ENCODE data around the gene SKI. TPM values are rescaled to one million over a fixed set of nuclear protein-coding genes. Genes with fewer than 3 reads are reported as not detected.

Gene SKI
- total and polyA plus RNA-seq, 9 of the 15 experiments (the other 6 are each of a cell fraction or from before 2014, with no cell fraction given), result 0.10 to 60.5 (median 4.6) TPM

DNA sequence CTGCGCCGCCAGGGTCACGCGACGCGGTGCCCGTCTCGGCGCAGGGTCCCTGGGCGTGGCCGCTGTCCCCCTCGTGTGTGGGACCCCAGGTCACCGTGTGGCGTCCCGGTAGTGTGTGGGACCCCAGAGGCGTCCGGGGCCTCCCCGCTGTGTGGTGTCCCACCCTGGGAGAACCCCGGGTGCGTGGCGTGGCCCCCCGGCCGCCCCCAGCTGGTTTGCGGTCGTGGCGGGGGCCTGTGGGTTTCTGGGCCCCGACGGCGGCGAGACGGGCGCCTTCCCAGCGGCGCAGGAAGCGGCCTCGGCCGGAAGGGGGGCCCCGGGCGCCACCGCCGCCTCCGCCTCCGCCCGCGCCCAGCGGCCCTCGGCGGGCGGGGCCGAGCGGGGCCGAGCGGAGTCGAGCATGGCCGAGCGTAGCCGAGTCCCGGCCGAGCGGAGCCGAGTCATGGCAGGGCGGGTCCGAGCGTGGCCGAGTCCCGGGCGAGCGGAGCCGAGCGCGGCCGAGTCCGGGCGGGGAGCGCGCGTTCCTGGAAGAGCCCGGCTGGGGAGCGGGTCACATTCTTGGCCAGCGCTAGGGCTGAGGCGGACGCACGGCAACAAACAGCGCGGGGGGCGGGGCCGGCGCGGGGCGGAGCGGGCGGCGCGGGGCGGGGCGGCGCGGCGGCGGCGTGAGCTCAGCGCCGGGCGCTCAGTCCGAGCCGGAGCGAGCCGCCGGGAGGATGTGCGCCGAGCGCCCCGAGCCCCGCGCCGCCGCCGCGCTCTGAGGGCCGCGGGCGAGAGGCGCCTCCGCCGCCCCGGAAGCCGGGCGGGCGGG is 568 bp upstream of the SKI start (continued):
- peak; percentile 97 for TF ChIP-seq CTBP1 (IDR thresholded peaks at IDR 0.05; ENCODE audit: borderline replicate concordance)
- no peak for TF ChIP-seq SMAD3 (CRISPR knock-in tag; conservative IDR thresholded peaks at IDR 0.05)
- TF ChIP-seq, protein P1, sequence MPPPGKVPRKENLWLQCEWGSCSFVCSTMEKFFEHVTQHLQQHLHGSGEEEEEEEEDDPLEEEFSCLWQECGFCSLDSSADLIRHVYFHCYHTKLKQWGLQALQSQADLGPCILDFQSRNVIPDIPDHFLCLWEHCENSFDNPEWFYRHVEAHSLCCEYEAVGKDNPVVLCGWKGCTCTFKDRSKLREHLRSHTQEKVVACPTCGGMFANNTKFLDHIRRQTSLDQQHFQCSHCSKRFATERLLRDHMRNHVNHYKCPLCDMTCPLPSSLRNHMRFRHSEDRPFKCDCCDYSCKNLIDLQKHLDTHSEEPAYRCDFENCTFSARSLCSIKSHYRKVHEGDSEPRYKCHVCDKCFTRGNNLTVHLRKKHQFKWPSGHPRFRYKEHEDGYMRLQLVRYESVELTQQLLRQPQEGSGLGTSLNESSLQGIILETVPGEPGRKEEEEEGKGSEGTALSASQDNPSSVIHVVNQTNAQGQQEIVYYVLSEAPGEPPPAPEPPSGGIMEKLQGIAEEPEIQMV (tag; conservative IDR thresholded peaks at IDR 0.05; ENCODE audit: low read depth), result no peak
- no peak for TF ChIP-seq MAFG (tag; conservative IDR thresholded peaks at IDR 0.05)
- peak; percentile 85 for TF ChIP-seq RB1 (IDR thresholded peaks at IDR 0.05; ENCODE audit: low read depth)
- TF ChIP-seq PCBP1 (IDR thresholded peaks at IDR 0.05; ENCODE audit: low read depth, low read length, poor library complexity, severe bottlenecking), result no peak
- TF ChIP-seq CHD1 (IDR thresholded peaks at IDR 0.05; ENCODE audit: low read length), result peak; percentile 91
- no peak for TF ChIP-seq RHOXF2B (CRISPR knock-in tag; conservative IDR thresholded peaks at IDR 0.05)
- TF ChIP-seq, protein P2, sequence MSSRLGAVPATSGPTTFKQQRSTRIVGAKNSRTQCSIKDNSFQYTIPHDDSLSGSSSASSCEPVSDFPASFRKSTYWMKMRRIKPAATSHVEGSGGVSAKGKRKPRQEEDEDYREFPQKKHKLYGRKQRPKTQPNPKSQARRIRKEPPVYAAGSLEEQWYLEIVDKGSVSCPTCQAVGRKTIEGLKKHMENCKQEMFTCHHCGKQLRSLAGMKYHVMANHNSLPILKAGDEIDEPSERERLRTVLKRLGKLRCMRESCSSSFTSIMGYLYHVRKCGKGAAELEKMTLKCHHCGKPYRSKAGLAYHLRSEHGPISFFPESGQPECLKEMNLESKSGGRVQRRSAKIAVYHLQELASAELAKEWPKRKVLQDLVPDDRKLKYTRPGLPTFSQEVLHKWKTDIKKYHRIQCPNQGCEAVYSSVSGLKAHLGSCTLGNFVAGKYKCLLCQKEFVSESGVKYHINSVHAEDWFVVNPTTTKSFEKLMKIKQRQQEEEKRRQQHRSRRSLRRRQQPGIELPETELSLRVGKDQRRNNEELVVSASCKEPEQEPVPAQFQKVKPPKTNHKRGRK (tag; IDR thresholded peaks at IDR 0.05), result no peak
- peak in 1 of 2 experiments; percentile 38; a peak in 2 of 4 replicates for TF ChIP-seq NRF1 (conservative IDR thresholded peaks at IDR 0.05 in 1 of 2, IDR thresholded peaks at IDR 0.05 in 1 of 2)
- no peak for TF ChIP-seq NR3C1 (CRISPR knock-in tag; IDR thresholded peaks at IDR 0.05)
- TF ChIP-seq SP1 (CRISPR knock-in tag; IDR thresholded peaks at IDR 0.05), result 0 out of 2 replicates have a peak, but pooled peaks have one; percentile 58
- TF ChIP-seq TOE1 (IDR thresholded peaks at IDR 0.05; ENCODE audit: borderline replicate concordance), result 0 out of 2 replicates have a peak, but pooled peaks have one; percentile 42
- no peak for TF ChIP-seq TOE1 (CRISPR knock-in tag; IDR thresholded peaks at IDR 0.05; ENCODE audit: borderline replicate concordance, low read depth)
- peak; percentile 72 for TF ChIP-seq SUPT5H (IDR thresholded peaks at IDR 0.05)
- TF ChIP-seq NCOR1 (IDR thresholded peaks at IDR 0.05), result no peak
- TF ChIP-seq RCOR1 (IDR thresholded peaks at IDR 0.05; ENCODE audit: borderline replicate concordance in 1 of 2, low read depth in 2 of 2, low read length in 2 of 2), result 0 out of 4 replicates have a peak, but pooled peaks of 1 of the 2 experiments have one; percentile 6
- peak; percentile 94 for TF ChIP-seq GABPA (tag; conservative IDR thresholded peaks at IDR 0.05; ENCODE audit: low read depth)
- TF ChIP-seq, protein P3, sequence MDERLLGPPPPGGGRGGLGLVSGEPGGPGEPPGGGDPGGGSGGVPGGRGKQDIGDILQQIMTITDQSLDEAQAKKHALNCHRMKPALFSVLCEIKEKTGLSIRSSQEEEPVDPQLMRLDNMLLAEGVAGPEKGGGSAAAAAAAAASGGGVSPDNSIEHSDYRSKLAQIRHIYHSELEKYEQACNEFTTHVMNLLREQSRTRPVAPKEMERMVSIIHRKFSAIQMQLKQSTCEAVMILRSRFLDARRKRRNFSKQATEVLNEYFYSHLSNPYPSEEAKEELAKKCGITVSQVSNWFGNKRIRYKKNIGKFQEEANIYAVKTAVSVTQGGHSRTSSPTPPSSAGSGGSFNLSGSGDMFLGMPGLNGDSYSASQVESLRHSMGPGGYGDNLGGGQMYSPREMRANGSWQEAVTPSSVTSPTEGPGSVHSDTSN (CRISPR knock-in tag; IDR thresholded peaks at IDR 0.05; ENCODE audit: low read depth), result no peak
- TF ChIP-seq, protein P3 (tag; conservative IDR thresholded peaks at IDR 0.05; ENCODE audit: low read depth), result no peak
- TF ChIP-seq GATAD2B (IDR thresholded peaks at IDR 0.05; ENCODE audit: borderline replicate concordance), result peak; percentile 84; the same call in 1 of the 2 replicates
- no peak for TF ChIP-seq DIDO1 (tag; IDR thresholded peaks at IDR 0.05; ENCODE audit: low read depth)
- peak; percentile 84 for TF ChIP-seq HMGN3 (IDR thresholded peaks at IDR 0.05; ENCODE audit: borderline replicate concordance, extremely low read depth, insufficient read length, low read depth, low read length)

All from K562 (cell line).